HepG2 (cell line): ENCODE data around the gene CD300A. TPM values are rescaled to one million over a fixed set of nuclear protein-coding genes. Genes with fewer than 3 reads are reported as not detected.

Experiments used
- ARID2 ChIP-seq: sonication (generic); formaldehyde crosslinking; IDR thresholded peaks from 2 replicates; pipeline ENCODE4 v1.8.1; 2022; ENCODE audit warnings: mild to moderate bottlenecking, missing genetic modification reagents, borderline replicate concordance
- FOXJ3 ChIP-seq: sonication (generic); formaldehyde crosslinking; IDR thresholded peaks from 2 replicates; pipeline ENCODE4 v1.4.0; 2020; ENCODE audit warnings: missing genetic modification reagents, mild to moderate bottlenecking, borderline replicate concordance
- MYNN ChIP-seq: sonication (generic); formaldehyde crosslinking; IDR thresholded peaks from 2 replicates; pipeline ENCODE4 v1.4.0; 2020; ENCODE audit warnings: mild to moderate bottlenecking, low read depth, missing genetic modification reagents
- NKX3-1 ChIP-seq: sonication (generic); formaldehyde crosslinking; IDR thresholded peaks from 2 replicates; pipeline ENCODE4 v1.5.0; 2020; ENCODE audit warnings: missing genetic modification reagents
- NR1H2 ChIP-seq: sonication (generic); formaldehyde crosslinking; IDR thresholded peaks from 2 replicates; pipeline ENCODE4 v1.8.1; 2022; ENCODE audit warnings: low read depth, missing genetic modification reagents, borderline replicate concordance
- RFX5 ChIP-seq: IDR thresholded peaks from 2 replicates; pipeline ENCODE4 v1.6.1; 2011; ENCODE audit warnings: low read depth, low read length, improper control_type of control experiment
- SP5 ChIP-seq: IDR thresholded peaks from 2 replicates; pipeline ENCODE4 v1.6.1; 2016; ENCODE audit warnings: low read depth, borderline replicate concordance
- SRSF9 ChIP-seq: fragments of 200-400 bp; formaldehyde crosslinking; IDR thresholded peaks from 2 replicates; pipeline ENCODE4 v1.6.1; 2018; ENCODE audit warnings: borderline replicate concordance, mild to moderate bottlenecking, low read depth, low read length; ENCODE audit not compliant: insufficient read depth, poor library complexity, severe bottlenecking
- ZNF816 ChIP-seq: sonication (generic); formaldehyde crosslinking; IDR thresholded peaks from 2 replicates; pipeline ENCODE4 v1.8.0; 2022; ENCODE audit warnings: missing genetic modification reagents, mild to moderate bottlenecking, borderline replicate concordance
- polyA plus RNA-seq, 8 experiments: library from polyadenylated mRNA; depleted of rRNA in 3 of 8; stranded (reverse) in 7 of 8; unstranded in 1 of 8; fragments of >200 nt; fragmentation: Illumina TruSeq in 4 of 8; extraction: Trizol in 4 of 8; gene quantifications; 2 replicates each; pipeline versions ENCODE4 v1.2.1 to v1.2.3, GENCODE V29; 2011 to 2016; ENCODE audit warnings: low read depth in 4 of 8, missing spikeins in 1 of 8, mixed read lengths in 1 of 8; ENCODE audit not compliant: insufficient read depth in 1 of 8
- total RNA-seq, 5 experiments: library from RNA; depleted of rRNA; stranded (reverse); fragments of >200 nt; fragmentation: Illumina TruSeq; extraction: Trizol; gene quantifications; 2 replicates each; pipeline ENCODE4 v1.2.3, GENCODE V29; 2016; ENCODE audit warnings: low read depth in 1 of 5
- TF ChIP-seq, protein P1 (sequence below): sonication (generic); formaldehyde crosslinking; IDR thresholded peaks from 2 replicates; pipeline ENCODE4 v1.5.1; 2020; ENCODE audit warnings: missing genetic modification reagents, mild to moderate bottlenecking, borderline replicate concordance
- TF ChIP-seq, protein P2 (sequence below): sonication (generic); formaldehyde crosslinking; IDR thresholded peaks from 2 replicates; pipeline ENCODE4 v1.4.0; 2020; ENCODE audit warnings: missing genetic modification reagents
- TF ChIP-seq, protein P3 (sequence below): sonication (generic); formaldehyde crosslinking; IDR thresholded peaks from 2 replicates; pipeline ENCODE4 v1.4.0; 2020; ENCODE audit warnings: mild to moderate bottlenecking, missing genetic modification reagents
- TF ChIP-seq, protein P4 (sequence below): sonication (generic); formaldehyde crosslinking; IDR thresholded peaks from 2 replicates; pipeline ENCODE4 v1.4.0; 2020; ENCODE audit warnings: missing genetic modification reagents, borderline replicate concordance

Gene CD300A
- total and polyA plus RNA-seq, 2 of the 13 experiments (the other 11 are each of a cell fraction or from before 2014, with no cell fraction given), result not detected

DNA sequence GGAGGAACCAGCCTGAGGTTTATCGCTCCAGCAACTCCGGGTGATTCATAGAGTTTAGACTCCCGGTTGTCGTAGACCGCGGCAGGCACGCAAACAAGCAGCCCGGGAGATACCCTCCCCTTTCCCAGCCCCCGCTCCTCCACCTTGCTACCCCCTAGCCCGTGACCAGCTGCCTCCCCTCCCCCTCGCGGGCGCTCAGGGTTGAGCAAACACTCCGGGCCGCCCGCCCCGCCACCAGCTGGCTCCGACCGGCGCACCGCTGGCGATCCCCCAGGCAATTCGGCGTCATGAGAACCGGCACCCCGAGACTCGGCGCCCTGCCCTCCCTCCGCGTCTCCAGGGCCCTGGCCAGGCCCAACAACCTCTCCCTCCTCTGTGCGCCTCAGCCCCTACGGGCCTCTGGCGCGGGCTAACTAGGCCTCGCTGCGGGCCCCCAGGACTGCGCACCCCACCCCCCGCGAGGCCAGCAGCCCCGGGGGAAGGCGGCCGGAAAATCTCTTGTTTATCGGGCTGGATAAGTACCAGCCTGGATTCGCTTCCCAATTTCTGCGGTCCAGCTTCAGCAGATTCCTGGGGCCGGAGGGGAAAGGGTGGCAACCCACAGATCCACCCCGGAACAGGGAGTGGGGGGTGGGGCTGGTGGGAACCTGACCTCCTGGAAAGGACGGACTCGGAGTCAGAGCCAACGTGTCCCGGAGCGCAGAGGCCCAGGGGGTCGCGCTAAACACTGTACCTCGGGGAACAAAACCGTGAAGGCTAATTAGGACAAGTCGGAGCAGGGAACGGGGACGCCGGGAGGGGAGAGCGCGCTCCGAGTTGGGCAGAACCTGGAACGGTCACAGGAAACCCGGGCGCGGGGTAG, 35.5 kb upstream of the CD300A start (continued):
- TF ChIP-seq, protein P1, sequence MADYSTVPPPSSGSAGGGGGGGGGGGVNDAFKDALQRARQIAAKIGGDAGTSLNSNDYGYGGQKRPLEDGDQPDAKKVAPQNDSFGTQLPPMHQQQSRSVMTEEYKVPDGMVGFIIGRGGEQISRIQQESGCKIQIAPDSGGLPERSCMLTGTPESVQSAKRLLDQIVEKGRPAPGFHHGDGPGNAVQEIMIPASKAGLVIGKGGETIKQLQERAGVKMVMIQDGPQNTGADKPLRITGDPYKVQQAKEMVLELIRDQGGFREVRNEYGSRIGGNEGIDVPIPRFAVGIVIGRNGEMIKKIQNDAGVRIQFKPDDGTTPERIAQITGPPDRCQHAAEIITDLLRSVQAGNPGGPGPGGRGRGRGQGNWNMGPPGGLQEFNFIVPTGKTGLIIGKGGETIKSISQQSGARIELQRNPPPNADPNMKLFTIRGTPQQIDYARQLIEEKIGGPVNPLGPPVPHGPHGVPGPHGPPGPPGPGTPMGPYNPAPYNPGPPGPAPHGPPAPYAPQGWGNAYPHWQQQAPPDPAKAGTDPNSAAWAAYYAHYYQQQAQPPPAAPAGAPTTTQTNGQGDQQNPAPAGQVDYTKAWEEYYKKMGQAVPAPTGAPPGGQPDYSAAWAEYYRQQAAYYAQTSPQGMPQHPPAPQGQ (CRISPR knock-in tag), result no peak; the same call in 1 of the 2 replicates
- TF ChIP-seq NKX3-1 (CRISPR knock-in tag) (peak; percentile 93), SP5 (CRISPR knock-in tag) (peak; percentile 81), ARID2 (CRISPR knock-in tag) (no peak), SRSF9 (no peak), FOXJ3 (CRISPR knock-in tag) (0 out of 2 replicates have a peak, but pooled peaks have one; percentile 58), MYNN (CRISPR knock-in tag) (peak; percentile 47), NR1H2 (CRISPR knock-in tag) (peak; percentile 34; the same call in 1 of the 2 replicates), RFX5 (0 out of 2 replicates have a peak, but pooled peaks have one; percentile 6), ZNF816 (CRISPR knock-in tag) (peak; percentile 97)
- TF ChIP-seq, protein P2, sequence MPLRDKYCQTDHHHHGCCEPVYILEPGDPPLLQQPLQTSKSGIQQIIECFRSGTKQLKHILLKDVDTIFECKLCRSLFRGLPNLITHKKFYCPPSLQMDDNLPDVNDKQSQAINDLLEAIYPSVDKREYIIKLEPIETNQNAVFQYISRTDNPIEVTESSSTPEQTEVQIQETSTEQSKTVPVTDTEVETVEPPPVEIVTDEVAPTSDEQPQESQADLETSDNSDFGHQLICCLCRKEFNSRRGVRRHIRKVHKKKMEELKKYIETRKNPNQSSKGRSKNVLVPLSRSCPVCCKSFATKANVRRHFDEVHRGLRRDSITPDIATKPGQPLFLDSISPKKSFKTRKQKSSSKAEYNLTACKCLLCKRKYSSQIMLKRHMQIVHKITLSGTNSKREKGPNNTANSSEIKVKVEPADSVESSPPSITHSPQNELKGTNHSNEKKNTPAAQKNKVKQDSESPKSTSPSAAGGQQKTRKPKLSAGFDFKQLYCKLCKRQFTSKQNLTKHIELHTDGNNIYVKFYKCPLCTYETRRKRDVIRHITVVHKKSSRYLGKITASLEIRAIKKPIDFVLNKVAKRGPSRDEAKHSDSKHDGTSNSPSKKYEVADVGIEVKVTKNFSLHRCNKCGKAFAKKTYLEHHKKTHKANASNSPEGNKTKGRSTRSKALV (CRISPR knock-in tag), result no peak; the same call in none of the 2 replicates
- TF ChIP-seq, protein P3, sequence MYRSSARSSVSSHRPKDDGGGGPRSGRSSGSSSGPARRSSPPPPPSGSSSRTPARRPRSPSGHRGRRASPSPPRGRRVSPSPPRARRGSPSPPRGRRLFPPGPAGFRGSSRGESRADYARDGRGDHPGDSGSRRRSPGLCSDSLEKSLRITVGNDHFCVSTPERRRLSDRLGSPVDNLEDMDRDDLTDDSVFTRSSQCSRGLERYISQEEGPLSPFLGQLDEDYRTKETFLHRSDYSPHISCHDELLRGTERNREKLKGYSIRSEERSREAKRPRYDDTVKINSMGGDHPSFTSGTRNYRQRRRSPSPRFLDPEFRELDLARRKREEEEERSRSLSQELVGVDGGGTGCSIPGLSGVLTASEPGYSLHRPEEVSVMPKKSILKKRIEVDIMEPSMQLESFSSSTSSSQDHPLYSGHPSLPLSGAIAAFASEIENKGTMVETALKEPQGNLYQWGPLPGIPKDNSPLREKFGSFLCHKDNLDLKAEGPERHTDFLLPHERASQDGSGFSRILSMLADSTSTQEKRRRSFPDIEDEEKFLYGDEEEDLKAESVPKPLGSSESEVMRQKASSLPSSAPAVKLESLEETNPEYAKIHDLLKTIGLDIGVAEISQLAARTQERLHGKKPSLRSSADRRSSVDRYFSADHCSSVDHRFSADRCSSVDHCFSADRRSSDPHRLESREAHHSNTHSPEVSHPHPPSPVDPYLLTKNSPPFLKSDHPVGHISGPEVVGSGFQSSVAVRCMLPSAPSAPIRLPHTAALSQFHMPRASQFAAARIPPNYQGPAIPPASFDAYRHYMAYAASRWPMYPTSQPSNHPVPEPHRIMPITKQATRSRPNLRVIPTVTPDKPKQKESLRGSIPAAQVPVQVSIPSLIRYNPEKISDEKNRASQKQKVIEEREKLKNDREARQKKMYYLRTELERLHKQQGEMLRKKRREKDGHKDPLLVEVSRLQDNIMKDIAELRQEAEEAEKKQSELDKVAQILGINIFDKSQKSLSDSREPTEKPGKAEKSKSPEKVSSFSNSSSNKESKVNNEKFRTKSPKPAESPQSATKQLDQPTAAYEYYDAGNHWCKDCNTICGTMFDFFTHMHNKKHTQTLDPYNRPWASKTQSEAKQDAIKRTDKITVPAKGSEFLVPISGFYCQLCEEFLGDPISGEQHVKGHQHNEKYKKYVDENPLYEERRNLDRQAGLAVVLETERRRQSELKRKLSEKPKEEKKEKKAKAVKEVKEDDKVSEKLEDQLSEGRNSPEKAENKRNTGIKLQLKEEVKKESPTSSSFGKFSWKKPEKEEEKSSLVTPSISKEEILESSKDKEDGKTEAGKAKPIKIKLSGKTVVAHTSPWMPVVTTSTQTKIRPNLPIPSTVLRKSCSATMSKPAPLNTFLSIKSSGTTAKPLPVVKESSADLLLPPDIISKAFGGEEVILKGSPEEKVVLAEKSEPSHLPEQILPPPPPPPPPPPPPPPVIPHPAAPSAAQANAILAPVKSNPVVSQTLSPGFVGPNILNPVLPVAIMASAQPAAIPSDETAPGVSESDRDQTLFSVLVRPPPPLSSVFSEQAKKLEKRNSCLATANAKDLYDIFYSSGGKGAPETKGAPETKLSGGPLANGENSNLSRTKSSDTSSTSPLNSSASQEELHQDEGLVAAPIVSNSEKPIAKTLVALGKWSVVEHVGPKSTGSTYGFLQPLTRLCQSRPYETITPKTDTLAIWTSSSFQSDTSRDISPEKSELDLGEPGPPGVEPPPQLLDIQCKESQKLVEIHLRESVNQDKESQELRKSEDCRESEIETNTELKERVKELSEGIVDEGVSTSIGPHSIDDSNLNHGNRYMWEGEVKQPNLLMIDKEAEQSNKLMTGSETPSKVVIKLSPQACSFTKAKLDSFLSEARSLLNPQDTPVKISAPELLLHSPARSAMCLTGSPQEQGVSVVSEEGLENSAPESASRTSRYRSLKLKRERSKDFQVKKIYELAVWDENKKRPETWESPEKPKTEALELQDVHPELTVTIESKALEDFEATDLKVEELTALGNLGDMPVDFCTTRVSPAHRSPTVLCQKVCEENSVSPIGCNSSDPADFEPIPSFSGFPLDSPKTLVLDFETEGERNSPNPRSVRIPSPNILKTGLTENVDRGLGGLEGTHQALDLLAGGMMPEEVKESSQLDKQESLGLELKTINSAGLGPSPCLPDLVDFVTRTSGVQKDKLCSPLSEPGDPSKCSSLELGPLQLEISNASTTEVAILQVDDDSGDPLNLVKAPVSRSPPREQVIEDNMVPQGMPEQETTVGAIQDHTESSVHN (CRISPR knock-in tag), result no peak; the same call in 1 of the 2 replicates
- TF ChIP-seq, protein P4, sequence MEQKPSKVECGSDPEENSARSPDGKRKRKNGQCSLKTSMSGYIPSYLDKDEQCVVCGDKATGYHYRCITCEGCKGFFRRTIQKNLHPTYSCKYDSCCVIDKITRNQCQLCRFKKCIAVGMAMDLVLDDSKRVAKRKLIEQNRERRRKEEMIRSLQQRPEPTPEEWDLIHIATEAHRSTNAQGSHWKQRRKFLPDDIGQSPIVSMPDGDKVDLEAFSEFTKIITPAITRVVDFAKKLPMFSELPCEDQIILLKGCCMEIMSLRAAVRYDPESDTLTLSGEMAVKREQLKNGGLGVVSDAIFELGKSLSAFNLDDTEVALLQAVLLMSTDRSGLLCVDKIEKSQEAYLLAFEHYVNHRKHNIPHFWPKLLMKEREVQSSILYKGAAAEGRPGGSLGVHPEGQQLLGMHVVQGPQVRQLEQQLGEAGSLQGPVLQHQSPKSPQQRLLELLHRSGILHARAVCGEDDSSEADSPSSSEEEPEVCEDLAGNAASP (CRISPR knock-in tag), result no peak; the same call in 1 of the 2 replicates
